ENCODE data around the gene PIP5K1B.

PIP5K1B gene

GRCh38 chr9:68999393-69000105 lies 294.5 kb downstream of the PIP5K1B start:
- DNase-seq: peak; percentile 50 to 51

- no peak for DNase-seq
Observed at GRCh38 chr9:69001921-69002320, 296.9 kb downstream of the PIP5K1B start.

- no peak for DNase-seq
Observed at GRCh38 chr9:69003051-69003450, 298.0 kb downstream of the PIP5K1B start.

GRCh38 chr9:69004836-69005235 lies 299.8 kb downstream of the PIP5K1B start:
- DNase-seq: no peak

- DNase-seq: no peak
Observed at GRCh38 chr9:69009708-69010107, 304.7 kb downstream of the PIP5K1B start.

GRCh38 chr9:69012696-69013381 lies 307.8 kb downstream of the PIP5K1B start:
- DNase-seq: no peak

- no peak for DNase-seq
Observed at GRCh38 chr9:69013382-69013727, 308.3 kb downstream of the PIP5K1B start.

- no peak for DNase-seq
Observed at GRCh38 chr9:69014013-69014412, 309.0 kb downstream of the PIP5K1B start, which contains the start of gene PRKACG. Gene PRKACG (minus strand): TSS chr9:69014113. CDS start chr9:69014092, 21 bp downstream.

- no peak for DNase-seq
Observed at GRCh38 chr9:69016191-69017096, 311.4 kb downstream of the PIP5K1B start.

GRCh38 chr9:69018737-69019136 lies 313.7 kb downstream of the PIP5K1B start:
- DNase-seq: no peak

- DNase-seq: no peak
Observed at GRCh38 chr9:69019808-69020207, 314.8 kb downstream of the PIP5K1B start.

GRCh38 chr9:69020301-69021145 lies 315.5 kb downstream of the PIP5K1B start:
- no peak for DNase-seq

- no peak for DNase-seq
Observed at GRCh38 chr9:69023650-69024049, 318.6 kb downstream of the PIP5K1B start.

GRCh38 chr9:69027355-69028097 lies 322.5 kb downstream of the PIP5K1B start:
- no peak for DNase-seq

- DNase-seq: no peak
Observed at GRCh38 chr9:69028754-69029153, 323.7 kb downstream of the PIP5K1B start.

- no peak for DNase-seq
Observed at GRCh38 chr9:69029535-69029934, 324.5 kb downstream of the PIP5K1B start.

- DNase-seq: no peak
Observed at GRCh38 chr9:69030851-69031645, 326.0 kb downstream of the PIP5K1B start.

GRCh38 chr9:69034071-69034470 lies 329.0 kb downstream of the PIP5K1B start:
- no peak for DNase-seq

GRCh38 chr9:69035438-69036308 lies 330.6 kb downstream of the PIP5K1B start, which contains the start of gene FXN:
Gene FXN (plus strand): TSS chr9:69035752. CDS start chr9:69035783, 31 bp downstream.
- peak; percentile 48 to 56 for DNase-seq

GRCh38 chr9:69036309-69036708 lies 331.3 kb downstream of the PIP5K1B start:
- no peak for DNase-seq
